Activated T-helper 1 cell treated with anti-CD3 and anti-CD28 coated beads, Interleukin-12 subunit alpha, Interleukin-12 subunit beta, Interleukin-2, Interleukin-4 antibody, amounts not matched to agents 30 ng/mL and 10 ng/mL and 1 ng/mL, durations not matched to agents 14 hours and 24 hours and 36 hours (primary cell): Measurements from ENCODE around the gene METTL26. TPM values are rescaled to one million over a fixed set of nuclear protein-coding genes. Genes with fewer than 3 reads are reported as not detected.
A peak's percentile ranks its signal among the peaks of the same experiment; 100 is the strongest.

Experiments used
- DNase-seq: peaks from one replicate; pipeline ENCODE4 v3.0.0; 2021; ENCODE audit warnings: low spot score
- H3K27ac Mint-ChIP-seq: one replicate; pipeline ENCODE4 v1.8.0; 2021; ENCODE audit warnings: mild to moderate bottlenecking, mixed read lengths
- H3K27me3 Mint-ChIP-seq: one replicate; pipeline ENCODE4 v1.8.0; 2022; ENCODE audit warnings: mild to moderate bottlenecking, moderate library complexity, mixed read lengths; ENCODE audit not compliant: insufficient read depth
- H3K36me3 Mint-ChIP-seq: one replicate; pipeline ENCODE4 v1.8.0; 2021; ENCODE audit warnings: low read depth, mixed read lengths
- H3K4me1 Mint-ChIP-seq: one replicate; pipeline ENCODE4 v1.8.0; 2021; ENCODE audit warnings: low read depth, mixed read lengths
- H3K4me3 Mint-ChIP-seq: one replicate; pipeline ENCODE4 v1.8.0; 2021; ENCODE audit warnings: mild to moderate bottlenecking, moderate library complexity, mixed read lengths
- H3K9me3 Mint-ChIP-seq: one replicate; pipeline ENCODE4 v1.8.0; 2021; ENCODE audit warnings: mixed read lengths
- intact Hi-C: fragments of 100-400 bp; cut with micrococcal nuclease; formaldehyde crosslinking; loops from one replicate; pipeline ENCODE4 v1.15.1; 2024
- total RNA-seq: library from RNA; stranded (reverse); gene quantifications from 2 replicates; pipeline ENCODE4 v1.2.3, GENCODE V29; 2022

The METTL26 gene
- total RNA-seq, 1 donor from 2014 or later, result 147 TPM

DNA sequence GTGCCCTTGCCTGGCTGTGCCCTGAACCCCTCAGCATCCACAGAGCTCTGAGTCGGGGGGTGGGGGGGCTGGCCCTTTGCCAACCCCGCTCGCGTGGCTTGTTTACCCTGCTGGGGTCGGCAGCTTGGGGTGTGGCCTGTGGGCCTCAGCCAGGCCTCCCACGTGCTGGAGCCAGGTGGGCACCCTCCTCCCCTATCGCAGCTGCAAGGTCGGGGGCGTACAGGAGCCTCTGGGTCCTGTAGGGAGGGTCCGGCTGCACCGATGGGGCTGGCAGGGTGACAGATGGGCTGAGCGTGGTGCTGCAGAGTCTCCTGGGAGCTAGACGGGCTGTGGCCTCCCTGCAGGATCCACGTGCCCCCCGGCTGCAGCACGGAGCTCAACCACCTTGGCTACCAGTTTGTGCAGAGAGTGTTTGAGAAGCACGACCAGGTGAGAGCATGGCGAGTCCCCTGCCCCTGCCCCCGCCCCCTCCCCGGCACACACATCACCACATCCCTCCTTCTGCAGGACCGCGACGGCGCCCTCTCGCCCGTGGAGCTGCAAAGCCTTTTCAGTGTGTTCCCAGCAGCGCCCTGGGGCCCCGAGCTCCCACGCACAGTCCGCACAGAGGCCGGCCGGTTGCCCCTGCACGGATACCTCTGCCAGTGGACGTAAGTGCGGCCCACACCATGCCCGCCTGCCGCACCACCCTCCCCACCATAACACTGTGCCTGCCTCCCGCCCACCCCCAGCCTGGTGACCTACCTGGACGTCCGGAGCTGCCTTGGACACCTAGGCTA lies 35.4 kb upstream of the METTL26 start:
- intact Hi-C loops, result no loop called here
- Mint-ChIP-seq H3K9me3 (no peaks in the 10 kb centered on the region), H3K4me3 (peak overlapping the region; percentile 15), H3K27ac (no peak overlapping the region), H3K4me1 (peaks cover 4% of the 10 kb centered on the region), H3K36me3 (peaks cover 11% of the 10 kb centered on the region), H3K27me3 (peaks cover 7% of the 10 kb centered on the region)
- no peak for DNase-seq

DNA sequence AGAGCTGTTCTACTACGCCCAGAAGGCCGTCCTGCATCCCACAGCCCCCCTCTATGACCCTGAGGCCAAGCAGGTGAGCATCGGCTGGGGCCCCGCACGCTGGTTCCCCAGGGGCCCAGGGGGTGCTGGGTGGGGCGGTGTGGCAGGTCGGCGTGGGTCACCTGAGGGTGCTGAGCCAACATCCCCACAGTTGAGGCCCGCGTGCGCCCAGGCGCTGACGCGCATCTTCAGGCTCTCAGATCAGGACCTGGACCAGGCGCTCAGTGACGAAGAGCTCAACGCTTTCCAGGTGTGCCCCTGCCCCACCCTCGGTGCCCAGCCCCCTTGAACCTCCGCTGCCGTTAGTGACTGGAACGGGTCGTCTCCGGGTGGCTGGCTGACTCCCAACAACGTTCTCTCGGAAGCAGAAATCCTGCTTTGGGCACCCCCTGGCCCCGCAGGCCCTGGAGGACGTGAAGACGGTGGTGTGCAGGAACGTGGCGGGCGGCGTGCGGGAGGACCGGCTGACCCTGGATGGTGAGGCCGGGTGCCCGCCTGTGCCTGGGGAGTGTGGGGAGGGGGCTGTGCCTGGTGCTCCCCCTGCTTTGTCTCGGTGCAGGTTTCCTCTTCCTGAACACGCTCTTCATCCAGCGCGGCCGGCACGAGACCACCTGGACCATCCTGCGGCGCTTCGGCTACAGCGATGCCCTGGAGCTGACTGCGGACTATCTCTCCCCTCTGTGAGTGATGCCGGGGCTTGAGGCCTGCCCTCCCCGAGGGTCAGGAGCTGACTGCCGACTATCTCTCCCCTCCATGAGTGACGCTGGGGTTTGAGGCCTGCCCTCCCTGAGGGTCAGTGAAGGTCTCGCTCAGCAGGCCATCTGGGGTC lies 34.6 kb upstream of the METTL26 start:
- H3K4me1 Mint-ChIP-seq, result peaks cover 4% of the 10 kb centered on the region
- H3K9me3 Mint-ChIP-seq, result no peaks in the 10 kb centered on the region
- H3K36me3 Mint-ChIP-seq, result peaks cover 11% of the 10 kb centered on the region
- H3K4me3 Mint-ChIP-seq, result peak overlapping the region; percentile 85
- H3K27me3 Mint-ChIP-seq, result peaks cover 7% of the 10 kb centered on the region
- H3K27ac Mint-ChIP-seq, result no peak overlapping the region
- intact Hi-C loops, result no loop called here
- DNase-seq, result no peak

DNA sequence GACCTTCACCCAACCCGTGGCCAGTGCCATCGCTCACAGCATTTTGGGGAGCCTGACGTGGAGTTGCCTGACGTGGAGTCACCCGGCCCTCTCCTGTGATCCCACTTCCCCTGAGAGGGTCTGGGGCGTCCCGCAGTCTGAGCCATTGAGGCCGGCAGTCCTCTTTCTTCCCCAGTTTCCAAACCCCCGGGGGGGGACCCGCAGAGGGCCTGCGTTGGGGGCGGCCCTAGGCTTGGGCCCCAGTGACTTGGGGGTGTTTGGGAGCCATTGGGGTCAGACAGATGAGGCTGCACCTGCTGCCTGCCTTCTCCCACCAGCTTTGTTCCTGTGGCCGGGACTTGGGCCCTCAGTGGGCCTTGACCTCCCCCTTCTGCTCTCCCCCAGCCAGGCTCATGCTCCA lies 33.6 kb upstream of the METTL26 start:
- Mint-ChIP-seq H3K4me1 (peaks cover 4% of the 10 kb centered on the region), H3K36me3 (peaks cover 11% of the 10 kb centered on the region), H3K4me3 (peak overlapping the region; percentile 85), H3K27ac (no peak overlapping the region), H3K9me3 (no peaks in the 10 kb centered on the region), H3K27me3 (no peaks in the 10 kb centered on the region)
- no peak for DNase-seq
- intact Hi-C loops, result no loop called here

DNA sequence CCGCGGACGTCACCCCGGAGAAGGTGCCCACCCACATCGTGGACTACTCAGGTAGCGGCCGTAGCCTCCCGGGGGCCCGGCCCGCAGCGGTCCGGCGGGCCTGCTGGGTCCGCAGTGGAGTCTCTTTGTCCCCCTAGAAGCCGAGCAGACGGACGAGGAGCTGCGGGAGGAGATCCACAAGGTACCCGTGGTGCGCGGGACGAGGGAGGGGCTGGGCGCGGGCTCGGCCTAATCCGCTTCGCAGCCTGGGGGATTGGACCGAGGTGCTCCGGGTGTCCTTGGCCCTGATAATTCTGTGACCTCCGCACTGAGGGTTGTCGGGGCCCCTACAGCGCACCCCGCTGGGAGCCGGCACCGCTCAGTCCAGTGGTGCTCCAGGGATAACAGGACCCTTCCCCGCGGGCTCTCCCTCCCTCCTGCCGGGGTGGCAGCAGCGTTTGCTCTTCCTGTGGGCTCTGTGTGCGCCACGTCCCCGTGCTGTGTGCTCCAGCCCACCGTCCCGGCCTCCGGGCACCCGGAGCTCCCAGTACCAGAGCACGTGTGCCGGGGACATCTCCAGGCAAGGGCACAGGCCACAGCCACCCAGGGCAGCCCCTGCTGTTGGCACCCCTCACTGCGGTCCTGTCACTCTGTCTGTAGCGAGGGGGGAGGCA lies 32.5 kb upstream of the METTL26 start:
- no peak overlapping the region for H3K27ac Mint-ChIP-seq
- no peak for DNase-seq
- no peaks in the 10 kb centered on the region for H3K9me3 Mint-ChIP-seq
- H3K36me3 Mint-ChIP-seq, result peaks cover 11% of the 10 kb centered on the region
- peaks cover 4% of the 10 kb centered on the region for H3K4me1 Mint-ChIP-seq
- H3K27me3 Mint-ChIP-seq, result no peaks in the 10 kb centered on the region
- H3K4me3 Mint-ChIP-seq, result peak overlapping the region; percentile 85
- intact Hi-C loops, result loop anchor here (1.0 kb wide), 1 partner anchor 32 kb away; the partner anchor contains the start of gene METTL26

DNA sequence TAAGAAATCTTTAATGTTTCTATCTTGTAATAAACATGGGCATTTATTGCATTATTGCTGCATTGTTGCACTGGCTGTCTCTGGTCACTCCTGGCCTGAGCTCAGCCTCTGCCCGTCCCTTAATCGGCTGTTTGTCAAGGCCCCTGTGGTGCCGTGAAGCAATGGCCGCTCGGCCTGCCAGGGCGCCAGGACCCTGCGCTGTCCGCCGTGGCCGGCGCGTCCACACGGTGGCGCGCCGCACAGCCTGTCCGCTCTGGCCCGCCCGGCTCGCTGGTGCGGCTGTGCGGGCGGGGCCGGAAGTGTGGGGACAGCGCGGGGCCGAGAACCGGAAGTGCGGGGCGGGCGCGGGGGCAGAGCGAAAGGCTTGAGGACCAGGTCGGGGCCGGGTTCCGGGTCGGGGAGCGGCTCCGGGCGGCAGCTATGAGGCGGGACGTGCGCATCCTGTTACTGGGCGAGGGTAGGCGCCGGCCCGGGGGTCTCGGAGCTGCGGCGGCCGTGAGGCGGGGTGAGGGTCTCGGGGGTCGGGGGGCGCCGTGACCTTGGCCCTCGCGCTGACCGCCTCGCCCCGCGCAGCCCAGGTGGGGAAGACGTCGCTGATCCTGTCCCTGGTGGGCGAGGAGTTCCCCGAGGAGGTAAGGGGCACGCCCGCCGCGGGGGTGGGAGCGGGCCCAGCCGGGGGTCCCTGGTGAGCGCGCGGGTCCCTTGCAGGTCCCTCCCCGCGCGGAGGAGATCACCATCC lies 31.8 kb upstream of the METTL26 start, which contains the start of gene RHOT2:
RHOT2 (plus strand) TSS at position 353 of the 739 bp plus-strand sequence; CDS start at position 421, 68 bp downstream.
- H3K4me1 Mint-ChIP-seq, result peaks cover 4% of the 10 kb centered on the region
- peaks cover 9% of the 10 kb centered on the region for H3K36me3 Mint-ChIP-seq
- H3K4me3 Mint-ChIP-seq, result peak within 1 kb of the TSS; percentile 85
- peak; percentile 94 for DNase-seq
- H3K27me3 Mint-ChIP-seq, result no peaks in the 10 kb centered on the region
- H3K9me3 Mint-ChIP-seq, result no peaks in the 10 kb centered on the region
- peak within 1 kb of the TSS; percentile 86 for H3K27ac Mint-ChIP-seq
- intact Hi-C loops, result loop anchor here (1.0 kb wide), 2 partner anchors 12 to 32 kb away; partner anchors contain the start of genes METTL26 and STUB1

DNA sequence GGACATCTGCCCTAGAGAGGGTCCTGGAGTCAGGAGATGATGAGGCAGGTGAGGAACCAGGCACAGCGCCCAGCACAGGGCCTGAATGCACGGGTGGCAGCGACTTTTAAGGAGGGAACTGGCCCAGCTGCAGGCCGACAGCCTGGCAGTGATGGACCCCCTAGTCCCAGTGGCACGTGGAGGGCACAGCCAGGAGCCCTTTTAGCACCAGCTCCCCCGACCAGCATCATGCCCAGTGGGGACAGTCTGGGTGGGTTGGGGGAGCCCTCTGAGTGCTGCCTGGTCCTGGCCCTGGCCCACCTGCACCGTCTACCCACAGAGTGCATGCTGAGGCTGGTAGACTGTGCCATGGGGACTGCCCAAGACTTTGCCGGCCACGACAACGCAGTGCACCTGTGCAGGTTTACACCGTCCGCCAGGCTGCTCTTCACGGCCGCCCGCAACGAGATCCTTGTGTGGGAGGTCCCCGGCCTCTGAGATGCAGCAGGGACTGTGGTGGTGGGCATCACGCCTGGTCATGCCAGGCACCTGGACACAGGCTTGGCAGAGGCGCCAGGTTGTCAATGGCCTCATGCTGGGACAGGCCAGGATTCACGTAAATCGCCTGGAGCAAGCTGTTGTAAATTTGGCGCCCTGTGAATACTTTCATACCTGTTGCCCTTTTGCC lies 31.1 kb upstream of the METTL26 start:
- H3K9me3 Mint-ChIP-seq, result no peaks in the 10 kb centered on the region
- intact Hi-C loops, result loop anchor here (1.0 kb wide), 1 partner anchor 13 kb away; the partner anchor contains the start of gene STUB1
- peaks cover 4% of the 10 kb centered on the region for H3K4me1 Mint-ChIP-seq

DNA sequence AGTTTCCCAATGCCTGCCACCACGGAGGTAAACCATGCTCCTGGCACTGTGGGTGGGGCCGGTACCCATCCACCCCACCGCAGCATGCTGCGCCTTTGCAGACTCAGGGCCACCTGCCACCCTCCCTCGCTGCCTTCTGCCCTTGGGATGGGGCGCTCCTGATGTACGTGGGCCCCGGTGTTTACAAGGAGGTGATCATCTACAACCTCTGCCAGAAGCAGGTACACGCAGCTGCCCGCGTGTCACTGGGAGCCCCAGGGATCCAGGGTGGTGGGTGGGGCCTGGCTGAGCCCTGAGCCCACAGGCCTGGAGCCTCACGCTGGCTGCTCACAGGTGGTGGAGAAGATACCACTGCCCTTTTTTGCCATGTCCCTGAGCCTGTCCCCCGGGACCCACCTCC lies 30.5 kb upstream of the METTL26 start:
- peaks cover 5% of the 10 kb centered on the region for H3K36me3 Mint-ChIP-seq
- DNase-seq, result no peak
- intact Hi-C loops, result no loop called here
- no peak overlapping the region for H3K4me3 Mint-ChIP-seq
- H3K27ac Mint-ChIP-seq, result no peak overlapping the region
- no peaks in the 10 kb centered on the region for H3K9me3 Mint-ChIP-seq
- no peaks in the 10 kb centered on the region for H3K27me3 Mint-ChIP-seq
- H3K4me1 Mint-ChIP-seq, result peaks cover 4% of the 10 kb centered on the region

More for the DNA sequence above, 31.1 kb upstream of the METTL26 start:
- no peak for DNase-seq
- Mint-ChIP-seq H3K27me3 (no peaks in the 10 kb centered on the region), H3K27ac (peak overlapping the region; percentile 86), H3K36me3 (peaks cover 5% of the 10 kb centered on the region), H3K4me3 (peak overlapping the region; percentile 76)

DNA sequence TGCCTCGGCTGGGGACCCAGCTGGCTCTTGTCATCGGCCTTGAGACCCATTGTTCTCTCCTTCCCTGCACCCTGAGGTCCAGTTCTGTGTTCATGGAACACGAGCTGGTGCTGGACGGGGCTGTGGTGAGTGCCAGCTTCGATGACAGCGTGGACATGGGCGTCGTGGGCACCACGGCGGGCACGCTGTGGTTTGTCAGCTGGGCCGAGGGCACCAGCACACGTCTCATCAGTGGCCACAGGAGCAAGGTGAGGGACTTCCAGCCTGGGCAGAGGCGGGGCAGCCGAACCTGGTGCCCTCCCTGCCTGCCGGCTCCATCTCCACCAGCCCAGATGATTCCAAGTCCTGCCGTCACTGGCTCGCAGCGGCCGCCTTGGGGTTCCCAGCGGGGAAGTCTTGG lies 26.5 kb upstream of the METTL26 start:
- Mint-ChIP-seq H3K36me3 (no peaks in the 10 kb centered on the region), H3K27me3 (no peaks in the 10 kb centered on the region)
- intact Hi-C loops, result no loop called here

DNA sequence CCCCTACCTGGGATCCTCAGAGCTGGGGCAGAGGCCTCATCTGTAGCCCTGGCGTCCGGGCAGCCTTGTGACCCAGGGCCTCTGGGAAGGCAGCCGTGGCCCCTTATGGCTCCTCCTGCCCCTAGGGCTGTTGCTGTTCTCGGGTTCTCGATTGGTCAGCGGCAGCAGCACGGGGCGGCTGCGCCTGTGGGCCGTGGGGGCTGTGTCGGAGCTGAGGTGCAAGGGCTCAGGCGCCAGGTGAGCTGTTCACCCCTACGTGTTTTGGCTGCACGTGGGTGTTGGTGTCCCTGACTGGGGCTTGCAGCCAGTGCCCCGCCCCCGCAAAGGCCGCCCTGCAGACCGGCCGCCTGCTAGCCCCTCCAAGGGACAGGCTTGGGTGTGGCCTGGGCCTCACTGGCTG lies 26.0 kb upstream of the METTL26 start:
- Mint-ChIP-seq H3K27ac (no peak overlapping the region), H3K9me3 (no peaks in the 10 kb centered on the region), H3K36me3 (no peaks in the 10 kb centered on the region), H3K4me1 (no peaks in the 10 kb centered on the region), H3K4me3 (no peak overlapping the region), H3K27me3 (no peaks in the 10 kb centered on the region)
- DNase-seq, result no peak
- intact Hi-C loops, result no loop called here

More for the DNA sequence above, 26.5 kb upstream of the METTL26 start:
- Mint-ChIP-seq H3K27ac (peak overlapping the region; percentile 5), H3K4me3 (no peak overlapping the region), H3K9me3 (no peaks in the 10 kb centered on the region), H3K4me1 (peaks cover 2% of the 10 kb centered on the region)
- DNase-seq, result no peak

DNA sequence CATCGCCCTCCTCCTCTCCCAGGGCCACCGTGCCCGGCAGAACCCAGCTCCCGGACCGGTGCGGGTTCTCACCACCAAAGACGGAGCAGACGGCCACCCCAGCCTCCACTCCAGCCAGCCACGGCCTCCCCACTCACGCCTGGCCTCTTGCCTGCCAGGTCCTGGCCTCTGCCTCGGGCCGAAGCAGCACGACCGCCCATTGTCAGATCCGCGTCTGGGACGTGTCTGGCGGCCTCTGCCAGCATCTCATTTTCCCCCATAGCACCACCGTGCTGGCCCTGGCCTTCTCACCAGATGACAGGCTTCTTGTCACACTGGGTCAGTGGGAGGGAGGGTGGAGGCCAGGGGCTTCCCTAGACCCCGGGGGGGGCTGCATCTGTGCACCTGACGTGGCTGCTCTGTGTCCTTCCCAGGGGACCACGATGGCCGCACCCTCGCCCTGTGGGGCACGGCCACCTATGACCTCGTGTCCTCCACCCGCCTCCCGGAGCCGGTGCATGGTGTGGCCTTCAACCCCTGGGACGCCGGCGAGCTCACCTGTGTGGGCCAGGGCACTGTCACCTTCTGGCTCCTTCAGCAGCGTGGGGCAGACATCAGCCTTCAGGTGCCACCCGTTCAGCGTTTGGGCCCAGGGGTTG lies 25.2 kb upstream of the METTL26 start:
- no peak for DNase-seq
- Mint-ChIP-seq H3K9me3 (no peaks in the 10 kb centered on the region), H3K27ac (no peak overlapping the region), H3K36me3 (no peaks in the 10 kb centered on the region), H3K27me3 (no peaks in the 10 kb centered on the region), H3K4me3 (peak overlapping the region; percentile 5), H3K4me1 (no peaks in the 10 kb centered on the region)
- intact Hi-C loops, result loop anchor here (2.0 kb wide), 1 partner anchor 73 kb away; no protein-coding TSS in a partner anchor

DNA sequence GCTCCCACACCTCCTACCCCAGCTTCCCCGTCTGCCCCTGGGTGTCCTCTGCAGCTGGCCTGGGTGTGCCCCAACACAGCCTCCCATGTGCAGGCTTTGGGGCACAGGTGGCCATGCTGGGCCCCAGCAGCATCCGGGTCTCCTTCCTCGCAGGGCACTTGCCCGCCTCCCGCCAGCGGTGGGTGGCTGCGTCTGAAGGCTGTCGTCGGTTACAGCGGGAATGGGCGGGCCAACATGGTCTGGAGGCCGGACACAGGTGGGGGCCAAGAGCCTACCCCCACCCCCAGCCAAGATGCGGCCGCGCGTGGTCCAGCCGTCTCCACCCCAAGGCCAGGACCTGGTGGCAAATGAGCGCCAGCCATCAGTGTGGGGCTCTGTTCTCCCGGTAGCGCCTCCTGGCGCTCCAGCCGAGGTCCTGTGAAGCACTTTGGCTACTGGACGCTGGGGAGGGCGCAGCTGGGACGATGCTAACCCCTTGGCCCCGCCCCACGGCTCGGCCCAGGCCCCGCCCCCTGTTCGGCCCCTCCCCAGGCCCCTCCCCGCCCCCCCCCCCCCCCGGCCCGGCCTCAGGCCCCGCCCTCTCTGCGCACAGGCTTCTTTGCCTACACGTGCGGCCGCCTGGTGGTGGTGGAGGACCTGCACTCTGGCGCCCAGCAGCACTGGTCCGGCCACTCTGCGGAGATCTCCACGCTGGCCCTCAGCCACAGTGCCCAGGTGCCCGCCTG lies 24.5 kb upstream of the METTL26 start:
- Mint-ChIP-seq H3K27ac (no peak overlapping the region), H3K4me3 (peak overlapping the region; percentile 5)
- intact Hi-C loops, result loop anchor here (1.0 to 2.0 kb wide), 5 partner anchors 11 to 72 kb away; partner anchors contain the start of genes MCRIP2 and WDR90

More for the DNA sequence above, 24.5 kb upstream of the METTL26 start:
- H3K4me1 Mint-ChIP-seq, result no peaks in the 10 kb centered on the region
- H3K9me3 Mint-ChIP-seq, result no peaks in the 10 kb centered on the region
- peak; percentile 53 for DNase-seq
- H3K27me3 Mint-ChIP-seq, result no peaks in the 10 kb centered on the region
- H3K36me3 Mint-ChIP-seq, result no peaks in the 10 kb centered on the region
